IPS-20b (cell line): ENCODE data around the gene PDHX.

ENCODE experiments used
- H3K27ac ChIP-seq: one replicate; pipeline ENCODE4 v1.5.1; 2013; ENCODE audit warnings: low read length
- H3K27me3 ChIP-seq: 2 replicates; pipeline ENCODE4 v1.6.1; 2013; ENCODE audit warnings: mild to moderate bottlenecking, low read length, inconsistent platforms; ENCODE audit not compliant: insufficient read depth
- H3K36me3 ChIP-seq: 2 replicates; pipeline ENCODE4 v1.6.1; 2013; ENCODE audit warnings: low read depth, mild to moderate bottlenecking, inconsistent platforms, low read length, moderate library complexity; ENCODE audit not compliant: insufficient read depth
- H3K4me1 ChIP-seq: 2 replicates; pipeline ENCODE4 v1.6.1; 2013; ENCODE audit warnings: mild to moderate bottlenecking, control low read depth, inconsistent platforms, low read length, moderate library complexity; ENCODE audit not compliant: insufficient read depth
- H3K4me3 ChIP-seq: 2 replicates; pipeline ENCODE4 v1.5.1; 2013; ENCODE audit warnings: mild to moderate bottlenecking, low read length, inconsistent platforms
- H3K9ac ChIP-seq: 2 replicates; pipeline ENCODE4 v1.6.1; 2013; ENCODE audit warnings: low read depth, mild to moderate bottlenecking, inconsistent platforms, low read length, moderate library complexity
- H3K9me3 ChIP-seq: 2 replicates; pipeline ENCODE4 v1.6.1; 2013; ENCODE audit warnings: mild to moderate bottlenecking, low read depth, low read length, inconsistent platforms; ENCODE audit not compliant: insufficient read depth

Gene PDHX

DNA sequence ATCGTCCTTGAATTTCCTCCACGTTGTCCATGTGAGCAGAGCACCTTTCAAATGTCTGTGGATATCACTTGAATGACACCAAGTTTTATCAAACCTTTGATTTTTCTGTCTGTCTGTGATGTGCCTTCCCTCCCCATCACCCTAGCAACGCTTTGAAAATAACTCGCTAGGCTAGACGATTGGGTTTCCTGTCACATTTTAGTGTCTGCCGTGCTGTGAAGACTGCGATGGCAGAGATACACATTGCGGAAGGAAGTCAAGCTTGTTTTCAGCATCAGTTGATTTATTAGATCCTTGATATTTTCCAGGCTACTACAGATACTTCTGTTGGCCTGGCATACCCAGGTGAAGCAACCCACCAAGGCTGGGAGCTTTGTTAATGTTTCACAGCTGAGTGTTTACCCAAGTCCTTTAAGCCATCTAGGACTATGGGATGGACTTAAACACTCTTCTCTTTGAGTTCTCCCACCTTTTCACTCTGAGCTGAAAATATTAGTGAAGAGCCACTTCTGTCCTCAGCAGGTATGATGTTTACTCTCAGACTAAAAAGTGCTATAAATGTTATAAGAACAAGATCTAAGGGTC lies 128.9 kb downstream of the PDHX start:
- Histone ChIP-seq H3K9ac (no peak overlapping the region), H3K27ac (no peak overlapping the region), H3K4me1 (no peaks in the 10 kb centered on the region), H3K36me3 (no peaks in the 10 kb centered on the region), H3K27me3 (no peaks in the 10 kb centered on the region), H3K9me3 (no peaks in the 10 kb centered on the region), H3K4me3 (no peak overlapping the region)
